Liver (tissue), 9 donors: ENCODE results near the gene PLPP4. TPM values are rescaled to one million over a fixed set of nuclear protein-coding genes. Genes with fewer than 3 reads are reported as not detected.

Experiments used
- DNase-seq: peaks from one replicate; pipeline ENCODE4 v3.0.0-alpha.2; 2017; ENCODE audit warnings: low spot score
- H3K27ac ChIP-seq, 2 donors: one replicate each; pipeline ENCODE4 v1.7.0; 2013; ENCODE audit warnings: inconsistent platforms in 2 of 2, low read length in 2 of 2, control low read depth in 1 of 2, low read depth in 1 of 2, mild to moderate bottlenecking in 1 of 2
- H3K27me3 ChIP-seq, 4 donors: one replicate each; pipeline versions ENCODE4 v1.6.1 to v1.7.0; 2013; ENCODE audit warnings: low read length in 3 of 4, inconsistent platforms in 1 of 4, mild to moderate bottlenecking in 1 of 4, moderate library complexity in 1 of 4; ENCODE audit not compliant: control insufficient read depth in 4 of 4, insufficient read depth in 4 of 4
- H3K36me3 ChIP-seq, 4 donors: one replicate each; pipeline versions ENCODE4 v1.6.1 to v1.7.0; 2013; ENCODE audit warnings: low read length in 3 of 4, mild to moderate bottlenecking in 3 of 4, low read depth in 1 of 4, moderate library complexity in 1 of 4; ENCODE audit not compliant: control insufficient read depth in 4 of 4, insufficient read depth in 3 of 4
- H3K4me1 ChIP-seq, 4 donors: one replicate each; pipeline versions ENCODE4 v1.6.1 to v1.7.0; 2013; ENCODE audit warnings: low read length in 3 of 4, mild to moderate bottlenecking in 3 of 4, moderate library complexity in 1 of 4; ENCODE audit not compliant: control insufficient read depth in 4 of 4, insufficient read depth in 4 of 4
- H3K4me3 ChIP-seq, 3 donors: one replicate each; pipeline versions ENCODE4 v1.6.1 to v1.7.0; 2013; ENCODE audit warnings: low read length in 3 of 3, control low read depth in 1 of 3, low read depth in 1 of 3, mild to moderate bottlenecking in 1 of 3
- H3K9ac ChIP-seq, 2 donors: one replicate each; pipeline ENCODE4 v1.7.0; 2013; ENCODE audit warnings: low read length in 2 of 2, mild to moderate bottlenecking in 2 of 2, moderate library complexity in 2 of 2, control low read depth in 1 of 2, low read depth in 1 of 2
- H3K9me3 ChIP-seq, 4 donors: one replicate each; pipeline versions ENCODE4 v1.6.1 to v1.7.0; 2013; ENCODE audit warnings: low read length in 3 of 4; ENCODE audit not compliant: control insufficient read depth in 4 of 4
- EGR1 ChIP-seq, 2 donors: IDR thresholded peaks; 2 replicates each; pipeline ENCODE4 v1.6.1; 2016 to 2018; ENCODE audit warnings: antibody characterized with exemption in 2 of 2, low read depth in 2 of 2
- FOXA1 ChIP-seq: IDR thresholded peaks from 2 replicates; pipeline ENCODE4 v1.6.1; 2016; ENCODE audit warnings: antibody characterized with exemption
- FOXA2 ChIP-seq: IDR thresholded peaks from 2 replicates; pipeline ENCODE4 v1.6.1; 2016; ENCODE audit warnings: antibody characterized with exemption
- GABPA ChIP-seq, 2 donors: IDR thresholded peaks in 1 of 2; conservative IDR thresholded peaks in 1 of 2; 2 replicates each; pipeline ENCODE4 v1.6.1; 2016; ENCODE audit warnings: antibody characterized with exemption in 2 of 2, mild to moderate bottlenecking in 1 of 2, moderate library complexity in 1 of 2
- HNF4A ChIP-seq, 2 donors: conservative IDR thresholded peaks; 2 replicates each; pipeline ENCODE4 v1.6.1; 2016; ENCODE audit warnings: antibody characterized with exemption in 2 of 2, mild to moderate bottlenecking in 2 of 2
- HNF4G ChIP-seq: IDR thresholded peaks from 2 replicates; pipeline ENCODE4 v1.6.1; 2016; ENCODE audit warnings: antibody characterized with exemption
- JUND ChIP-seq, 2 donors: IDR thresholded peaks; 2 replicates each; pipeline ENCODE4 v1.6.1; 2016; ENCODE audit warnings: antibody characterized with exemption in 2 of 2
- NR2F2 ChIP-seq: IDR thresholded peaks from 2 replicates; pipeline ENCODE4 v1.6.1; 2016; ENCODE audit warnings: antibody characterized with exemption
- RAD21 ChIP-seq, 2 donors: IDR thresholded peaks; 2 replicates each; pipeline ENCODE4 v1.6.1; 2016; ENCODE audit warnings: antibody characterized with exemption in 2 of 2, mild to moderate bottlenecking in 2 of 2
- RXRA ChIP-seq, 2 donors: IDR thresholded peaks; 2 replicates each; pipeline ENCODE4 v1.6.1; 2017 to 2018; ENCODE audit warnings: antibody characterized with exemption in 2 of 2, mild to moderate bottlenecking in 1 of 2
- SP1 ChIP-seq: IDR thresholded peaks from 2 replicates; pipeline ENCODE4 v1.6.1; 2018; ENCODE audit warnings: antibody characterized with exemption, mild to moderate bottlenecking
- TAF1 ChIP-seq: conservative IDR thresholded peaks from 2 replicates; pipeline ENCODE4 v1.6.1; 2016; ENCODE audit warnings: antibody characterized with exemption, mild to moderate bottlenecking
- YY1 ChIP-seq: IDR thresholded peaks from 2 replicates; pipeline ENCODE4 v1.6.1; 2016; ENCODE audit warnings: antibody characterized with exemption, mild to moderate bottlenecking
- WGBS: extraction: QIAGEN DNeasy Blood & Tissue Kit; methylation state at CpG from one replicate; pipeline ENCODE4 v1.1.7; 2013; 5-methylcytosine and 5-hydroxymethylcytosine counted together
- polyA plus RNA-seq, 2 donors: library from polyadenylated mRNA; stranded (reverse) in 1 of 2; unstranded in 1 of 2; fragments of 200-250 nt in 1 of 2; fragments of >200 nt in 1 of 2; fragmentation: Nextera tagmentation in 1 of 2; extraction: Ambion mirVana in 1 of 2; gene quantifications; one replicate each; pipeline versions ENCODE4 v1.2.1 to v1.2.3, GENCODE V29; 2013 to 2015
- total RNA-seq, 2 donors: library from RNA; depleted of rRNA; stranded (reverse); fragments of >200 nt; gene quantifications; one replicate each; pipeline ENCODE4 v1.2.3, GENCODE V29; 2014
- TF ChIP-seq, protein P1 (sequence below): IDR thresholded peaks from 2 replicates; pipeline ENCODE4 v1.6.1; 2016; ENCODE audit warnings: antibody characterized with exemption
- TF ChIP-seq, protein P2 (sequence below): IDR thresholded peaks from 2 replicates; pipeline ENCODE4 v1.6.1; 2016; ENCODE audit warnings: antibody characterized with exemption, mild to moderate bottlenecking
- TF ChIP-seq, protein P3 (sequence below): fragments of 150-350 bp; IDR thresholded peaks from 2 replicates; pipeline ENCODE4 v1.5.1; 2017; ENCODE audit warnings: improper control_type of control experiment, low read depth, low read length; ENCODE audit not compliant: missing input control
- TF ChIP-seq, protein P4 (sequence below): IDR thresholded peaks from 2 replicates; pipeline ENCODE4 v1.6.1; 2016; ENCODE audit warnings: antibody characterized with exemption
- TF ChIP-seq, protein P5 (sequence below): IDR thresholded peaks from 2 replicates; pipeline ENCODE4 v1.6.1; 2016; ENCODE audit warnings: antibody characterized with exemption
- donor health status: healthy.
- donor health status: healthy.
- donor health status: healthy.
- donor health status: healthy.
- donor health status: healthy.

PLPP4 gene
- total and polyA plus RNA-seq, 4 donors = 0.14 to 2.8 (median 0.93) TPM

DNA sequence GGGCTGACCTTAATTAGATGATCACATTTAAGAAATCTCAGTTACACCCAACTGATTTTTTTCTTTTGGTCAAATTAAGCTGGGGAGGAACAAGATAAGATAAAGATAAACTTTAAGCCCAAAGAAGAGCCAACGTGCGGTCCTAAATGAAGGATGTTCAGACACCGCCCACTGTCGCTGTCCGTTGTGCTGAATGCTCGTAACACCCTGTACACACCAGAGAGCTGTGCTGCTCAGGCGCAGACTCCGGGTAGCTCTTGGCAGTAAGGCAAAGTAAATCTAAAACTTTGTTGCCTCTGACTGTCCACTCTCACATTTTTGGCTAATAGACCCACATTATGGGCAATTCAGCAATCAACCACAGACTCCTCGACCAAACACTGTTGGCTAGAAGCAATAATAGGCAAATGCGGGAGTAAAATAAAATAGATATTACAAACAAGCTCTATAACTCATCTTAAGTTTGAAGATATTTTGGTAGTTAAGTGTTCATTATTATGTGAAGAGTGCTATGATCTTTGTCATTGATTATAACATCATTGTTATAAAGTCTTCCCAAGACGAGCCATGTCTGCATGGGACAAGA, 57.1 kb downstream of the PLPP4 start:
- Histone ChIP-seq H3K36me3 (no peaks in the 10 kb centered on the region), H3K9ac (no peak overlapping the region), H3K9me3 (no peaks in the 10 kb centered on the region), H3K27me3 (peaks cover 0 to 2% (median under 1%) of the 10 kb centered on the region in 4 donors), H3K27ac (no peak overlapping the region), H3K4me1 (peaks cover 0 to 7% (median 1%) of the 10 kb centered on the region in 4 donors), H3K4me3 (no peak overlapping the region)
- TF ChIP-seq NR2F2 (no peak), HNF4A (conservative IDR thresholded peaks at IDR 0.05) (no peak), YY1 (no peak), RXRA (IDR thresholded peaks at IDR 0.05) (no peak), TAF1 (no peak), GABPA (IDR thresholded peaks at IDR 0.05 in 1 of 2, conservative IDR thresholded peaks at IDR 0.05 in 1 of 2) (no peak)
- TF ChIP-seq, protein P1, sequence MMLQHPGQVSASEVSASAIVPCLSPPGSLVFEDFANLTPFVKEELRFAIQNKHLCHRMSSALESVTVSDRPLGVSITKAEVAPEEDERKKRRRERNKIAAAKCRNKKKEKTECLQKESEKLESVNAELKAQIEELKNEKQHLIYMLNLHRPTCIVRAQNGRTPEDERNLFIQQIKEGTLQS = no peak
- TF ChIP-seq, protein P2, sequence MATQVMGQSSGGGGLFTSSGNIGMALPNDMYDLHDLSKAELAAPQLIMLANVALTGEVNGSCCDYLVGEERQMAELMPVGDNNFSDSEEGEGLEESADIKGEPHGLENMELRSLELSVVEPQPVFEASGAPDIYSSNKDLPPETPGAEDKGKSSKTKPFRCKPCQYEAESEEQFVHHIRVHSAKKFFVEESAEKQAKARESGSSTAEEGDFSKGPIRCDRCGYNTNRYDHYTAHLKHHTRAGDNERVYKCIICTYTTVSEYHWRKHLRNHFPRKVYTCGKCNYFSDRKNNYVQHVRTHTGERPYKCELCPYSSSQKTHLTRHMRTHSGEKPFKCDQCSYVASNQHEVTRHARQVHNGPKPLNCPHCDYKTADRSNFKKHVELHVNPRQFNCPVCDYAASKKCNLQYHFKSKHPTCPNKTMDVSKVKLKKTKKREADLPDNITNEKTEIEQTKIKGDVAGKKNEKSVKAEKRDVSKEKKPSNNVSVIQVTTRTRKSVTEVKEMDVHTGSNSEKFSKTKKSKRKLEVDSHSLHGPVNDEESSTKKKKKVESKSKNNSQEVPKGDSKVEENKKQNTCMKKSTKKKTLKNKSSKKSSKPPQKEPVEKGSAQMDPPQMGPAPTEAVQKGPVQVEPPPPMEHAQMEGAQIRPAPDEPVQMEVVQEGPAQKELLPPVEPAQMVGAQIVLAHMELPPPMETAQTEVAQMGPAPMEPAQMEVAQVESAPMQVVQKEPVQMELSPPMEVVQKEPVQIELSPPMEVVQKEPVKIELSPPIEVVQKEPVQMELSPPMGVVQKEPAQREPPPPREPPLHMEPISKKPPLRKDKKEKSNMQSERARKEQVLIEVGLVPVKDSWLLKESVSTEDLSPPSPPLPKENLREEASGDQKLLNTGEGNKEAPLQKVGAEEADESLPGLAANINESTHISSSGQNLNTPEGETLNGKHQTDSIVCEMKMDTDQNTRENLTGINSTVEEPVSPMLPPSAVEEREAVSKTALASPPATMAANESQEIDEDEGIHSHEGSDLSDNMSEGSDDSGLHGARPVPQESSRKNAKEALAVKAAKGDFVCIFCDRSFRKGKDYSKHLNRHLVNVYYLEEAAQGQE = peak; percentile 98
- WGBS = 41% methylated on average over 11 of the region's 11 CpGs
- no peak for DNase-seq

DNA sequence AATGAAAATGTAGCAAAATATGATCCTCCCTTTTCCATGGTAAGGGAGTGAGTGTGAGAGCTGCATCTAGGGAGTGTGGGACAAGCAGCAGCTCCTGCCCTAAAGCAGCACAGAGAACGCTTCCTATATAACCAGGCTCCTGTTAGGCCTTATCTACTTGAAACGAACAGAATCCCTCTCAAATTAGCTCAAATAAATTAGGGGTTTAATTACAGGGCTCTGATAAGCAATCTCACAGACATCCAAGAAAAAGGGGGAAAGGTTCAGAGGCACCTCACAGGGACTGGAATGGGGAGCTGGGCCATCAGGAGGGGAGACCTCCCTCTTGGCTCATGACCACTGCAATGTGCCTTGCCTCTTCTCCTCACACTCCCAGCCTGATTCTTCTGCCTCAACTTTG, 57.9 kb downstream of the PLPP4 start:
- Histone ChIP-seq H3K27me3 (peaks cover 0 to 2% (median under 1%) of the 10 kb centered on the region in 4 donors), H3K9ac (no peak overlapping the region), H3K4me1 (peaks cover 0 to 7% (median 1%) of the 10 kb centered on the region in 4 donors), H3K36me3 (no peaks in the 10 kb centered on the region), H3K4me3 (no peak overlapping the region), H3K27ac (no peak overlapping the region), H3K9me3 (no peaks in the 10 kb centered on the region)
- TF ChIP-seq, protein P3, sequence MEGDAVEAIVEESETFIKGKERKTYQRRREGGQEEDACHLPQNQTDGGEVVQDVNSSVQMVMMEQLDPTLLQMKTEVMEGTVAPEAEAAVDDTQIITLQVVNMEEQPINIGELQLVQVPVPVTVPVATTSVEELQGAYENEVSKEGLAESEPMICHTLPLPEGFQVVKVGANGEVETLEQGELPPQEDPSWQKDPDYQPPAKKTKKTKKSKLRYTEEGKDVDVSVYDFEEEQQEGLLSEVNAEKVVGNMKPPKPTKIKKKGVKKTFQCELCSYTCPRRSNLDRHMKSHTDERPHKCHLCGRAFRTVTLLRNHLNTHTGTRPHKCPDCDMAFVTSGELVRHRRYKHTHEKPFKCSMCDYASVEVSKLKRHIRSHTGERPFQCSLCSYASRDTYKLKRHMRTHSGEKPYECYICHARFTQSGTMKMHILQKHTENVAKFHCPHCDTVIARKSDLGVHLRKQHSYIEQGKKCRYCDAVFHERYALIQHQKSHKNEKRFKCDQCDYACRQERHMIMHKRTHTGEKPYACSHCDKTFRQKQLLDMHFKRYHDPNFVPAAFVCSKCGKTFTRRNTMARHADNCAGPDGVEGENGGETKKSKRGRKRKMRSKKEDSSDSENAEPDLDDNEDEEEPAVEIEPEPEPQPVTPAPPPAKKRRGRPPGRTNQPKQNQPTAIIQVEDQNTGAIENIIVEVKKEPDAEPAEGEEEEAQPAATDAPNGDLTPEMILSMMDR = no peak
- TF ChIP-seq TAF1 (no peak), SP1 (no peak), HNF4A (conservative IDR thresholded peaks at IDR 0.05) (no peak), FOXA1 (no peak), GABPA (IDR thresholded peaks at IDR 0.05 in 1 of 2, conservative IDR thresholded peaks at IDR 0.05 in 1 of 2) (no peak), EGR1 (IDR thresholded peaks at IDR 0.05; ENCODE audit: low read depth in 2 of 2) (no peak), NR2F2 (no peak), RXRA (IDR thresholded peaks at IDR 0.05) (no peak), JUND (IDR thresholded peaks at IDR 0.05) (no peak), HNF4G (no peak), YY1 (no peak), FOXA2 (no peak), RAD21 (IDR thresholded peaks at IDR 0.05) (no peak)
- TF ChIP-seq, protein P2 = no peak
- TF ChIP-seq, protein P1 = no peak
- TF ChIP-seq, protein P4, sequence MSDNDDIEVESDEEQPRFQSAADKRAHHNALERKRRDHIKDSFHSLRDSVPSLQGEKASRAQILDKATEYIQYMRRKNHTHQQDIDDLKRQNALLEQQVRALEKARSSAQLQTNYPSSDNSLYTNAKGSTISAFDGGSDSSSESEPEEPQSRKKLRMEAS = no peak
- TF ChIP-seq, protein P5, sequence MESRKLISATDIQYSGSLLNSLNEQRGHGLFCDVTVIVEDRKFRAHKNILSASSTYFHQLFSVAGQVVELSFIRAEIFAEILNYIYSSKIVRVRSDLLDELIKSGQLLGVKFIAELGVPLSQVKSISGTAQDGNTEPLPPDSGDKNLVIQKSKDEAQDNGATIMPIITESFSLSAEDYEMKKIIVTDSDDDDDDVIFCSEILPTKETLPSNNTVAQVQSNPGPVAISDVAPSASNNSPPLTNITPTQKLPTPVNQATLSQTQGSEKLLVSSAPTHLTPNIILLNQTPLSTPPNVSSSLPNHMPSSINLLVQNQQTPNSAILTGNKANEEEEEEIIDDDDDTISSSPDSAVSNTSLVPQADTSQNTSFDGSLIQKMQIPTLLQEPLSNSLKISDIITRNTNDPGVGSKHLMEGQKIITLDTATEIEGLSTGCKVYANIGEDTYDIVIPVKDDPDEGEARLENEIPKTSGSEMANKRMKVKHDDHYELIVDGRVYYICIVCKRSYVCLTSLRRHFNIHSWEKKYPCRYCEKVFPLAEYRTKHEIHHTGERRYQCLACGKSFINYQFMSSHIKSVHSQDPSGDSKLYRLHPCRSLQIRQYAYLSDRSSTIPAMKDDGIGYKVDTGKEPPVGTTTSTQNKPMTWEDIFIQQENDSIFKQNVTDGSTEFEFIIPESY = no peak
- DNase-seq = no peak
- WGBS = 50% methylated on average over 2 of the region's 2 CpGs
